A673 (cell line): ENCODE data around the gene LYPD3.

Source experiments
- CTCF ChIP-seq: fragments of 300-800, 200-600 bp; sonication (generic); conservative IDR thresholded peaks from 2 replicates; pipeline ENCODE4 v1.5.1; 2017; ENCODE audit warnings: low read depth, mild to moderate bottlenecking, antibody characterized with exemption, low read length, moderate library complexity, mixed read lengths
- EZH2 ChIP-seq: fragments of 200-600 bp; sonication (generic); IDR thresholded peaks from 2 replicates; pipeline ENCODE4 v1.6.1; 2017; ENCODE audit warnings: borderline replicate concordance, low read depth, mild to moderate bottlenecking, mixed read lengths, antibody characterized with exemption, low read length; ENCODE audit not compliant: poor library complexity, severe bottlenecking

- TF ChIP-seq CTCF, result no peak
- no peak for TF ChIP-seq EZH2
Observed at GRCh38 chr19:43422000-43422688, 43.3 kb downstream of the LYPD3 start.
